Measurements from ENCODE around the gene DUSP22. TPM values are rescaled to one million over a fixed set of nuclear protein-coding genes. Genes with fewer than 3 reads are reported as not detected.
"Not testable (repeated sequence)": the region's sequence is repeated elsewhere in the genome, so short reads cannot be mapped to it uniquely, and the experiment has no call there.

DUSP22 gene
- 24.3 and 27.0 TPM in 2 replicates for total RNA-seq

- intact Hi-C loops (cut with micrococcal nuclease): loop anchor here (1.0 to 10.0 kb wide), 13 partner anchors 21 to 1953 kb away; partner anchors contain the start of genes EXOC2 and GMDS
These were observed at the start of gene DUSP22 for GRCh38 chr6:291697-292505. DUSP22 (plus strand) TSS chr6:292487; CDS start chr6:292540, 53 bp downstream.

GRCh38 chr6:246352-246751 lies 45.9 kb upstream of the DUSP22 start:
- intact Hi-C loops (cut with micrococcal nuclease): no loop called here

GRCh38 chr6:247351-247750 lies 44.9 kb upstream of the DUSP22 start:
- intact Hi-C loops (cut with micrococcal nuclease): no loop called here

- intact Hi-C loops (cut with micrococcal nuclease): not testable (repeated sequence)
These were observed 44.2 kb upstream of the DUSP22 start for GRCh38 chr6:248046-248445.

GRCh38 chr6:250676-251075 lies 41.6 kb upstream of the DUSP22 start:
- intact Hi-C loops (cut with micrococcal nuclease): no loop called here

- intact Hi-C loops (cut with micrococcal nuclease): loop anchor here (1.0 to 2.0 kb wide), 4 partner anchors 8 to 63 kb away; no protein-coding TSS in a partner anchor
These were observed 40.4 kb upstream of the DUSP22 start for GRCh38 chr6:251920-252319.

- intact Hi-C loops (cut with micrococcal nuclease): loop anchor here (1.0 to 2.0 kb wide), 4 partner anchors 7 to 64 kb away; no protein-coding TSS in a partner anchor
These were observed 39.3 kb upstream of the DUSP22 start for GRCh38 chr6:252775-253535.

- intact Hi-C loops (cut with micrococcal nuclease): no loop called here
These were observed 38.3 kb upstream of the DUSP22 start for GRCh38 chr6:254016-254415.

GRCh38 chr6:255041-255750 lies 37.1 kb upstream of the DUSP22 start:
- intact Hi-C loops (cut with micrococcal nuclease): no loop called here

- intact Hi-C loops (cut with micrococcal nuclease): no loop called here
These were observed 36.6 kb upstream of the DUSP22 start for GRCh38 chr6:255751-256083.

- intact Hi-C loops (cut with micrococcal nuclease): no loop called here
These were observed 36.1 kb upstream of the DUSP22 start for GRCh38 chr6:256169-256568.

- intact Hi-C loops (cut with micrococcal nuclease): no loop called here
These were observed 35.1 kb upstream of the DUSP22 start for GRCh38 chr6:257031-257725.

GRCh38 chr6:257774-258173 lies 34.5 kb upstream of the DUSP22 start:
- intact Hi-C loops (cut with micrococcal nuclease): loop anchor here (2.0 kb wide), 1 partner anchor 33 kb away; no protein-coding TSS in a partner anchor

GRCh38 chr6:259316-259715 lies 33.0 kb upstream of the DUSP22 start:
- intact Hi-C loops (cut with micrococcal nuclease): loop anchor here (2.0 kb wide), 1 partner anchor 31 kb away; no protein-coding TSS in a partner anchor

- intact Hi-C loops (cut with micrococcal nuclease): loop anchor here (1.0 to 2.0 kb wide), 5 partner anchors 8 to 39 kb away; no protein-coding TSS in a partner anchor
These were observed 32.3 kb upstream of the DUSP22 start for GRCh38 chr6:259901-260508.

- intact Hi-C loops (cut with micrococcal nuclease): no loop called here
These were observed 27.7 kb upstream of the DUSP22 start for GRCh38 chr6:264626-265025.

GRCh38 chr6:268394-268935 lies 23.8 kb upstream of the DUSP22 start:
- intact Hi-C loops (cut with micrococcal nuclease): no loop called here

GRCh38 chr6:273551-274058 lies 18.7 kb upstream of the DUSP22 start:
- intact Hi-C loops (cut with micrococcal nuclease): no loop called here

- intact Hi-C loops (cut with micrococcal nuclease): no loop called here
These were observed 14.5 kb upstream of the DUSP22 start for GRCh38 chr6:277746-278145.

- intact Hi-C loops (cut with micrococcal nuclease): no loop called here
These were observed 13.8 kb upstream of the DUSP22 start for GRCh38 chr6:278494-278893.
